GM19328 (cell line): Measurements from ENCODE around the gene G6PD.
"Not testable (repeated sequence)": the region's sequence is repeated elsewhere in the genome, so short reads cannot be mapped to it uniquely, and the experiment has no call there.

Experiments
- ATAC-seq: cut with Tn5 transposase; IDR thresholded peaks from one replicate; pipeline ENCODE4 v1.9.1; 2021; ENCODE audit warnings: mild to moderate bottlenecking, moderate library complexity; ENCODE audit not compliant: unreplicated experiment

The G6PD gene

DNA sequence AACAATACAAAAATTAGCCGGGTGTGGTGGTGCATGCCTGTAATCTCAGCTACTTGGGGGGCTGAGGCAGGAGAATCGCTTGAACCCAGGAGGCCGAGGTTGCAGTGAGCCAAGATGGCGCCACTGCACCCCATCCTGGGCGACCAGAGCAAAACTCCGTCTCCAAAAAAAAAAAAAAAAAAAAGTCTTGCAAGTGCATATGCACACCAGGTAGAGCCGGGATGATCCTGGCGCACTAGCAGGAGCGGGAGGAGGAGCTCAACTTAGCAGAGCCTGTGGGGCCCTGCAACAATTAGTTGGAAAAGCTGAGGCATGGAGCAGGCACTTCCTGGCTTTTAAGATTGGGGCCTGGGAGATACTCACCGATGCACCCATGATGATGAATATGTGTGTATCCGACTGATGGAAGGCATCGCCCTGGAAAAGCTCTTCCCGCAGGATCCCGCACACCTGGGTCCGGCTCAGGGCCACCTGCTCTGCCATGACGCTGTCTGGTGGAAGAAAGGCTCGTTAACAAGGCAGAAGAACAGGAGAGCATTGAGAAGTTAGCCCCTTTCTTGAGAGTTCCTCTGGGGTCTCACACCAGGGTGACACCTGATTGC, 872 bp downstream of the G6PD start:
- ATAC-seq: no peak

DNA sequence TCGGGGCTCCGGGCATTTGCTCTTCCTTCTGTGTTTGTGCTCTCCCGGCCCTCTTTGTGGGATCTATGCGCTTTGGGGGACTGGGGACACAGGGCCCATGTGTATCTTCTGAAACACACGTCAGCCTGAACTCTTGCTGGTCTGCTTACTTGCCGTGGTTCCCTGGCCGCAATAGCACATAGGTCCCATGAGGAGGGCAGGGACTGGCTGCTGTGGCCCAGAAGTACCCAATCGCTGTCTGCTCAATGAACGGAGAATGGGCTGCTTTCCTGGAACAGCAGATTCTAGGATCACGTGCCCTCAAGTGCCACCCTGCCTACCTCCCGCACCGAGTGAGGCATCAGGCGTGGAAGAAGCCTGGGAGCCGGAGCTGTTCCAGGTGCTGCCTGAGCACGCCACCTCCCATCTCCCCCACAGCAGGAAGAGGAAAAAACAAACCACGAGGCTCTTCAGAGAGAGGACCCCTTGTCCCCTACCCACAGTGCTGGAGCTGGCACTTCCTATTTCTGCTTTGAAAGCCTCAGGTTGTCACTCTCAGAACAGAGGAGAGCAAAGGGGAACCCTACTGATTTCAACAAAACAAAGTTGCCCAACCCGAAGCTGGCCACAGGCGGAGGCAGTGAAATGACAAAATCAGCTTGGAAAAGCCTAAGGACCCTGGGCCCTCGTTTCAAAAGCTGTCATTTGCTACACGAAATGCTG, 3.8 kb downstream of the G6PD start:
- no peak for ATAC-seq

DNA sequence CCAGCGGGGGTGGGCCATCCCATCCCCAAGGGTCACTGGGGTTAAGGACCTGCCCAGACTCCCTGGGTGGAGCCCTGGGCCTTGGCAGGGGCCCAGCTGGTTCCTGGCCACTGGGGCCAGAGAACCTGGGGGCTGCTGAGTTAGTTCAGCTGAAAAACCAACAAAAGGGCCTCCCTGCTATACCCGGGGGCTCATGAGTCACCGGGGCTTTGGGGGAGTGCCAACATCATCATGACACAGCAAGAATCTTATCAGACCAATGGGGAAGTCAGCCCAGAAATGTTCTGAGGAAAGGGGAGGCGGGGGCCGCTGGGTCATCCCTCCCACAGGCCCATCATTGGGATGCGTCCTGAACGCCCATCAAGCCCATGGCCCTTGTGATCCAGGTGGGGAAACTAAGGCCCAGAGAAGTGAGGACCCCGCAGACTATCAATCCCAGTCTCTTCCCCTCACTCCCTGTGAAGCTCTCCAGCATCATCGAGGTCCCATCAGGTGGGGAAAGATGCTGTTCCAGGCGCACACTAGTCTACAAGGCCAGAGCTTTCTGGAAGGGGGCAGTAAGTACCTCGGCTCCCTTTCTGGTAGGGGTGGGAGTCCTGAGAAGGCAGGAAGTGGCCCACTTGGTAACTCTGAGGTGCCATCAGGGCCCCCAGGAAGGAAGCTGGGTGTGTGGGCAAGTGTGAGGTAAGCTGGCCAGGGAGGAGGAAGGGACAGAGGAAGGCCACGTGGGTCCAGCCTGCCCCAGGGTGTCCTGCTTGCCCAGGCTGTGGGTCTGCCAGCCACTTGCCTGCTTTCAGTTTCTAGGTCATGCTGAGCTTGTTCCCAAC, 4.5 kb downstream of the G6PD start:
- ATAC-seq: no peak

DNA sequence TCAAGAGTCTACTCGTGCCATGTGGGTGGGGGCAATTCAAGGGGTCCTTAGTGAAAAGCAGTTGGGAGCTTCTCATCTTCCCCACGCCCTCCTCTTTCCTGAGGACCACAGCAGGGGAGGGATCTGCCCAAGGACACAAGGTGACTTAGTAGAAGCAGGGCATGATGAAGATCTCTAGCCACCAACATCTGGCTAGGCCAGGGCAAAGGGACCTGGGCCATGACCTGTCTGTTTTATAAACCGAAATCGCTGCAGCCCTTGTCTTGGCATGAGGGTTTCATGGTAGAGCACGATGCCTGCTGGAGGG, 5.1 kb downstream of the G6PD start:
- ATAC-seq: no peak

DNA sequence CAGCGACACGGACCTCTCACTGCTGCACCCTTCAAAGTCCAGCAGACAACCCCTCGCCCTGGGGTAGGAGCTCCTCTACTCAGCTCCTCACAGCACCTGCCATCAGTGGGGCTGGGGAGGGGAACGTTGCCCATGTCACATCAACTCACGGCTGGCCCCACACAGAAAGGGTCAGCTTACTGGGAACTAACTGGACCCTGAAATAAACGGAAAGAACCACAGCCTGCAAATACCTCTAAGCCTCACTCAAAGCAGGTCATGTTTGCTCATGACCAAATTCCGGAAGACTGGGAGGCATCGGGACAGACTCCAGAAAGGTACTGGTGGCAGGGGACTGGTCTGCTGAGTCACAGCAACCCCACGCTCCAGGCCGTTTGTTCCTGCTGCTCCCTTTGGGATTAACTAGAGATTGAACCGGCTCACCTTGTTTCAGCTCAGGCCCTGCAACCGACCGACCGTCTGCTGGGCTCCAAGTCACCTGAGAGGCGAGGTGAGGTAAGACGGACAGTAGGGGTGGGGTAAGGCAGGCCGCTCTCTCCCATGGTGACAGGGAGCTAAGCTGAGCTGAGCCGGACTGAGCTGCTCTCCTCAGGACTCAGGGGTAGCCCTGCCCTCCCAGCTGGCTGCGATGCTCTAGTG, 5.6 kb downstream of the G6PD start:
- no peak for ATAC-seq

DNA sequence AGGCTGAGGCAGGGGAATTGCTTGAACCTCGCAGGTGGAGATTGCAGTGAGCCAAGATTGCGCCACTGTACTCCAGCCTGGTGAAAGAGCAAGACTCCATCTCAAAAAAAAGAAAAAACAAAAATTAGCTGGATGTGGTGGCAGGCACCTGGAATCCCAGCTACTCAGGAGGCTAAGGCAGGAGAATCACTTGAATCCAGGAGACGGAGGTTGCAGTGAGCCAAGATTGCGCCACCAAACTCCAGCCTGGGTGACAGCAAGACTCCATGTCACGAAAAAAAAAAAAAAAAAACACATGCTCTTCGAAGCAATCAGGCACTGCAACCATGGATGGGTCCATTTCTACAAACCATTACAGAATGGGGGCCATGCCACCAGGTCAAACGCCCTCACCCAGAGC, 6.3 kb downstream of the G6PD start:
- not testable (repeated sequence) for ATAC-seq

DNA sequence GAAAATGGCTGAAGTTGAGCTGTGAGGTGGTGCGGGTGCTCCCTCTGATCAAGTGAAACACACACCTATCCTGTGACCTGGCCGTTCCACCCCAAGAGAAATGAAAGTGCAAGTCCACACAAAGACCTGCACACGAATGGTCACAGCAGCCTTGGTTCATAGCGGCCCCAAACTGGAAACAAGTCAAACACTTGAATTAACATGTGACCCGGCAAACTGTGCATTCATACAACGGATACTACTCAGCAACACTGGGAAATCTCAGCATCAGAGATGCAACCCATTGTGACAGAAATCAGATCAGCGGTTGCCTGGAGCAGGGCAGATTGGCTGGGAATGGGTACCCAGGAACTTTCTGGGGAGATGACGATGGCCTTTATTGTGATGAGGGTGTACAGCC, 7.6 kb downstream of the G6PD start:
- ATAC-seq: no peak

DNA sequence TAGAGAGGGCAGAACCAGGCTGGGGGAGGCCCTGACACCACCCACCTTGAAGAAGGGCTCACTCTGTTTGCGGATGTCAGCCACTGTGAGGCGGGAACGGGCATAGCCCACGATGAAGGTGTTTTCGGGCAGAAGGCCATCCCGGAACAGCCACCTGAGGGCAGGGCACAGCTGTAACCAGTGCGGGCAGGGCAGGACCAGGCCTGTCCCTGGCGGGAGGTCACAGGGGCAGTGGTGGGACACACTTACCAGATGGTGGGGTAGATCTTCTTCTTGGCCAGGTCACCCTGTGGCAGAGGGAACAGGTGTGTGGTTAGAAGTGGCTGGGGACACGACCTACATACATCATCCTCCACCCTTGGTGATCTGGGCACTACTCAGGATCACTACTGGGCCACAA, 10.8 kb downstream of the G6PD start:
- ATAC-seq: no peak

DNA sequence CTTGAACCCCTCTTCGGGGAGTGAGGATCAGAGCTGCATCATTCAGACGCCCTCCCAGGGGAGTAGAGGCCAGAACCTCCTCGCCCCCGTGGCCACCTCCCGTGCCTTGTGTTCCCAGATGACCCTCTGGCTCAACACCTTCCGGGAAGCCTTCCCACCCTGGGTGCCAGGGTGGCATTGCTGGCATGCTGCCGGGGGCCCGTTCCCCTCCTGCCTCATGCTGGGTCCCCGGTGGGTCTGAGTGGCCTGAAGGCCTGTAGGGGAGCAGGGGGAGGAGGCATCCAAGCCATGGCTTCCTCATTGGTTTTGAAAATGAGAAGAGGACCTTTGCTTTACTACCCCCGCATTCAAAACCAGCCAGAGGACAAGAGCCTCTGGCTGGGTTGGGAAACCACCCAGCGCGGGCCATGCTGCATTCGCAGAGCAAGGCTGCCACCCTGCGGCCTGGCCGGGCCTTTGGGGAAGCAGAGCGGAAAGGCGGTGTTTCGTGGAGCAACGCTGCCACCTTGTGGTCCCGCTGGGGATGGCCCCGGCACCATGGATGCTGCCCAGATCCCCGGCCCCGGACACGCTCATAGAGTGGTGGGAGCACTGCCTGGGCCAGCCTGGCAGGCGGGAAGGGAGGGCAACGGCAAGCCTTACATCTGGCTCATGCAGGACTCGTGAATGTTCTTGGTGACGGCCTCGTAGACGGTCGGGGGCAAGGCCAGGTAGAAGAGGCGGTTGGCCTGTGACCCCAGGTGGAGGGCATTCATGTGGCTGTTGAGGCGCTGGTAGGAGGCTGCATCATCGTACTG, 11.9 kb downstream of the G6PD start:
- ATAC-seq: peak; percentile 96

DNA sequence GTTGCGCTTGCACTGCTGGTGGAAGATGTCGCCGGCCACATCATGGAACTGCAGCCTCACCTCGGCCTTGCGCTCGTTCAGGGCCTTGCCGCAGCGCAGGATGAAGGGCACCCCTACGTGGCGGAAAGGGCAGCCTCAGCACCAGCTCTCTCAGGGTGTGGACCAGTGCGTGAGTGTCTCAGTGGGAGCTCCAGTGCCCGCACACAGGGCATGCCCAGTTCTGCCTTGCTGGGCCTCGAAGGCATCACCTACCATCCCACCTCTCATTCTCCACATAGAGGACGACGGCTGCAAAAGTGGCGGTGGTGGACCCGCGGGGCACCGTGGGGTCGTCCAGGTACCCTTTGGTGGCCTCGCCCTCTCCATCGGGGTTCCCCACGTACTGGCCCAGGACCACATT, 14.0 kb downstream of the G6PD start:
- no peak for ATAC-seq

DNA sequence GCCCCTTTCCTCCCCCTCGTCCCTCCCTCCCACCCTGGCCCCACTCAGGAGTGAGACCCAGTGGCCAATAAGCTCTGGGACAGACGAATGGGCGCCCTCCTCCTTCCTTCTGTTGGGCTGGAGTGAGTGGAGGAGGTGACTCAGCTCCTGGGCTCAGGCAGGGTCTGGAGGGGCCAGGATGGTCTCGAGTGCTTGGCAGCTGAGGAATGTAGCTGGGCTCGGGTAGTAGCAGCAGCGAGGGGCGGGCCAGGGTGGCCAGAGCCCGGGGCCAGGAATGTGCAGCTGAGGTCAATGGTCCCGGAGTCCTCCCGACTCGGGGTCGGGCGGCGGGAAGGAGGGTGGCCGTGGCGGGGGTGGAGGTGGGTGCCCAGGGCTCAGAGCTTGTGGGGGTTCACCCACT, 15.0 kb downstream of the G6PD start:
- ATAC-seq: no peak

DNA sequence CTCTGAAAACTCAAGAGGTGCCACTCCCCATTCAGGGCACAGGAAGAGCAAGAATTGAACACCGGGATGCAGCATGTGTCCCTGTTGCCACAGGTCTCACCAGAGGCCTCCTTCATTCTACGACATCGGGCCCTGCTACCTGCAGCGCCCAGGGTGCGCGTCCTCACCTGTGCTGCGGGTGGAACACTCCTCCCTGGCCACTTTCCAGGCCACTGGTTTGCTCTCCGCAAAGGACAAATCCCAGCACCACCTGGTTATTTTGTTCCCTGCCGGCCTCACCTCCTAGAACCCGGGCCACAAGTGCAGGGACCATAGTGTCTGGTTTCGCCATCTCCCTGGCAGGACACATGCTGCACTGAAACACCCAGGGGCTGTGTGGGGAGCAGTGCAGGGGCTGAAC, 16.4 kb downstream of the G6PD start:
- no peak for ATAC-seq

DNA sequence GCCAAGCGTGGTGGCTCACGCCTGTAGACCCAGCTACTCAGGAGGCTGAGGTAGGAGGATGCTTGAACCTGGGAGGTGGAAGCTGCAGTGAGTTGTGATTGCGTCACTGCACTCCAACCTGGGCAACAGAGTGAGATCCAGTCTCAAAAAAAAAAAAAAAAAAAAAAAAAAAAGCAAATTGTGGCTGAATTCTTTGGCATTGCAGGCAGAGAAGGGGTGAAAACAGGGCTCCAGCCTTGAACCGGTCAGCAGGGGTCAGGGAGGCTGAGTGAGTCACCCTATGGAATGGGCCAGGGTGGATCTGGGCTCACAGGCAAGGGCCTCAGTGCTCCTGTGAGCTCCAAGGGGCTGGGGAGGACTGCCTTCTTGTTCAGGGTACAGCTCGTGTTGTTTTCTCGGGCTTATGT, 17.4 kb downstream of the G6PD start:
- no peak for ATAC-seq

DNA sequence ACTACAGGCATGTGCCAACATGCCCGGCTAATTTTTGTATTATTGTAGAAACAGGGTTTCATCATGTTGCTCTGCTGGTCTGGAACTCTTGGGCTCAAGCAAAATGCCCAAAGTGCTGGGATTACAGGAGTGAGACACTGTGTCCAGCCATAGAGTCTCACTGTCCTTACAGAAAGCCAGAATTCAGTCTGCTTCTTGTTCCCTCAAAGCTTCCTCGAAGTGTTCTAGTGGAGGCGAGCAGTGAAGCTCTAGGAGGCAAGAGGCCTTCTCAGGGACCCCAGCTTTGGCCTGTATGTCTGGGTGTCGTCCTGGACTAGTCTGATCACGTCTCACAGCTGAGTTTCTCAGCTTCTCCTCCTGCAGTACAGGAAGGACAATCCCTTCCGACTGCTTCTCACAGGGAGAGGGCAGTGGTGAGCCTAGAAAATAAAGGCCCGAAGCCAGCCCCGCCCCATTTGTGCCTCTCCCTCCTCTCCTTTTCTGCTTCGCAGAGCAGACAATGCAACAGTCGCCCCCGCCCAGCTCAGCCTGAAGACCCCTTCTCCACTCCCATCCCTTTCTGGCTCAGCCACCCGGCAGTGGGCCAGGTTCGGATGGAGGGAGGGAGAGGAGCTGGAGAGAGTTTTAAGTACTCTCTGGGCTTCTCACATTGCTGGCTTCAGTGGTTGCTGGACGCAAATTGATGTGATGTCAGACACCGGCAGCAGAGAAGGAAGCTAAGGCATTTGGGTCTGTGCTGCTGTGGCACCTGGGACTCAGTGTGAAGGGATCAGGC, 19.6 kb downstream of the G6PD start:
- ATAC-seq: no peak

DNA sequence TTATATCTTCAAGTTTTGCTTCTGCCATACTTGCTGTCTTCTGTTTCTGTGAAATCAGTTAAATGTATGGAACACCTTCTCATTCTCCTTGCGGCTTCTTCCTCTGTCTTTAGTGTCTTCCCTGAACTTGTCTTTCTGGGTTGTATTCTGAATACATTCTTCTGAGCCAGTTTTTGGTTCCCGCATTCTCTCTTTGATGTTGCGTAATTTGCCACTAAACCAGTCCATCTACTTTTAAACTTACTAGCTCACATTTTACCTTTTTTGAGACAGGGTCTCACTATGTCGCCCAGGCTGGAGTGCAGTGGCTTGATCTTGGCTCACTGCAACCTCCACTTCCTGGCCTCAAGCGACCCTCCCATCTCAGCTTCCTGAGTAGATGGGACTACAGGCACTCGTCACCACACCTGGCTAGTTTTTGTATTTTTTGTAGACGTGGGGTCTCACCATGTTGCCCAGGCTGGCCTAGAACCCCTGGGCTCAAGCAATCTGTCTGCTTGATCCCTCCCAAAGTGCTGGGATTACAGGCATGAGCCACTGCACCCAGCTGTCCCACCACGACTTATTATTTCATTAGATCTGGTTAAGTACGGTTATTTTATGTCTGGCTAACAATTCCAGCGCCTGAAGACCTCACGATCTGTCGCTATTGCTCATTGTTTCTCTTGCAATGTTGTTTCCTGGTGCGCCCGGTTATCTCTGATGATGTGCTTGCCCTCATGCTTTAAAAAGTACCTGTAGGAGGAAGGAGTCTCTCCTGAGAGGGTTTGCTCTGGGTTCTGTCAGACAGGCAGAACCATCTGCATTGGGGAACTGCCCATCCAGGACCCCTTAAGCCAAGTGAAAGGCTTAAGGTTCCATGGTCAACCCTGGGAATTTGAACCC, 20.8 kb downstream of the G6PD start:
- no peak for ATAC-seq

DNA sequence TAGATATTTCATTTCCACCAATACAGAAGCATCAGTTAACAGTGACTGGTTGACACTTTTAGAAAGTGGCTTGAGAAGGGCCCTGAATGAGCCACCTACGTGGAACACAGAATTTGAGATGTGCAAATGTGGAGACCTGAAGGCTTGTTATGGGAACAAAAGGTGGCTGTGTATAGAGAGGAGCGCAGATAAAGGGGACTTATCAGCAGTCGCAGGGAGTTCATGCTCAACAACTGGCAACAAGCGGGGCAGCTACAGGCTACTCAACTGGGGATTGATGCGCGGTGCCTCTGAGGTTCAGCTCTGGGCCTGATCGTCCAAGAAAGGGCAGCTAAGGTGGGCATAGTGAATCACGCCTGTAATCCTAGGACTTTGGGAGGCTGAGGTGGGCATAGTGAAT, 27.3 kb downstream of the G6PD start:
- ATAC-seq: no peak

DNA sequence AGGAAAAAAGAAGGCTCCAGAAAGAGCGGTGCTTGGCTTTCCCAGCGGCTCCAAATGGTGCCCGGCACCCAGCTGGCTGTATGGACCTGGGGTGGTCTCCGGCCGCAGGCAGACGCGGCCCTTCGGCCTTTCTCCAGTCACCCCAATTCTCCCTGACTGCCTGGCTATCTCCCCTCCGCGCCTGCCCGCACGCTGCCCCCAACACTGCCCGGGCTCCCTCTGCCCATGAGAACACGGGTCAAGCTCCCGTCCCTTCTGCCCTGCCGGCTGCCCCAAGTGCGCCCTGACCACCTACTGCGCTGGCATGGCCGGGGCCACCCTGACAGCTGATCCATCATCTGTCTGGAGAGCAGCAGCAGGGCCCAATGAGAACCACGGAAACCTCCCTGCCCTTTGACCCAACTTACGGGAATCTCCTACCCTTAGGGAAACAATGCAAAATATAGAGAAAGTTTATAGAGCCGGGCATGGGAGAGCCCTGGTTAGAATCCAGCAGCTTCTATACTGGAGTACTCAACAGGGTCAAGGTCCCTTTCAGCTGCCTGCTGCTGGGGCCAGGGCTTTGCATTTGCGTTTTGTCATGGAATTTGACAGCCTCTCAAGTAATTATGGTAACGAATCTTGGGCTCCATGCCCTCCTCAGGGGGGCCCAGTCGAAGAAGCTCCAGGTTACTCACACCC, 29.4 kb downstream of the G6PD start:
- ATAC-seq: no peak

DNA sequence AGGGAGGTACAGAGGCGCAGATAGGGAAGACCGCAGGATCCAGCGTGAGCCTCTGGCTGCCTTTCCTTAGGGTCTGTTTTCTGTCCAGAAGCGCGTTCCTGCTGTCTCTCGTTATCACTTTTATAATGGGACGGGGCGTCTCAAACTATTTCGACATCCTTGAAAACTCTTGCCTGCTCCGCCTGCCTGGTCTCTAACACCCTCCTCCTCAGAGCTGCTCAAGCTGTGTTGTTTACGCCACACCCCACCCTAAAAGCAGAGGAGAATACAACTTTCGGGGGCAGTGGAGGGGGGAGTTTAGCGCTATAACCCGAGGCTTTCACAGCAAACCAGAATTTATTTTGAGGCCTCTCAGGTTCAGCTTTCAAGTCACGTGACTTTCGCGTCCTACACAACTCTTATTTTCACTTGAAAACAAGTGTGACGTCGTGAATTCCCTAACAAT, 30.0 kb downstream of the G6PD start:
- ATAC-seq: no peak
